ENCODE results near the gene TOP3A.
A peak's percentile ranks its signal among the peaks of the same experiment; 100 is the strongest.

TOP3A gene

GRCh38 chr17:18270046-18270931, 44.5 kb downstream of the TOP3A start:
- DNase-seq: no peak

- no peak for DNase-seq
Observed at GRCh38 chr17:18267927-18268711, 46.7 kb downstream of the TOP3A start.

- no peak for DNase-seq
Observed at GRCh38 chr17:18267366-18267765, 47.4 kb downstream of the TOP3A start.

- DNase-seq: no peak
Observed at GRCh38 chr17:18263885-18264682, 50.7 kb downstream of the TOP3A start.

- DNase-seq: no peak
Observed at GRCh38 chr17:18262641-18263040, 52.2 kb downstream of the TOP3A start.

GRCh38 chr17:18262111-18262510, 52.7 kb downstream of the TOP3A start:
- DNase-seq: no peak

GRCh38 chr17:18261659-18262058, 53.1 kb downstream of the TOP3A start:
- DNase-seq: no peak

- DNase-seq: no peak
Observed at GRCh38 chr17:18261146-18261515, 53.7 kb downstream of the TOP3A start.

GRCh38 chr17:18260332-18261145, 54.3 kb downstream of the TOP3A start, which contains the start of gene MIEF2:
TSS of gene MIEF2 (plus strand) at chr17:18260662. CDS start at chr17:18262721, 2,059 bp downstream.
- DNase-seq: peak; percentile 78

- no peak for DNase-seq
Observed at GRCh38 chr17:18259621-18260331, 55.0 kb downstream of the TOP3A start.

- DNase-seq: peak; percentile 43
Observed at GRCh38 chr17:18258356-18259038, 56.3 kb downstream of the TOP3A start, which contains the start of gene FLII. TSS of gene FLII (minus strand) at chr17:18258738. CDS start at chr17:18258690, 48 bp downstream.

GRCh38 chr17:18257982-18258355, 56.8 kb downstream of the TOP3A start:
- peak; percentile 33 for DNase-seq

GRCh38 chr17:18257268-18257981, 57.4 kb downstream of the TOP3A start:
- no peak for DNase-seq

- no peak for DNase-seq
Observed at GRCh38 chr17:18256776-18257175, 58.0 kb downstream of the TOP3A start.

GRCh38 chr17:18256351-18256750, 58.4 kb downstream of the TOP3A start:
- DNase-seq: no peak

GRCh38 chr17:18254888-18255649, 59.7 kb downstream of the TOP3A start:
- no peak for DNase-seq

- DNase-seq: no peak
Observed at GRCh38 chr17:18253947-18254821, 60.6 kb downstream of the TOP3A start.
